SH-SY5Y (cell line): ENCODE data around the gene TRPC1.

Experiments
- GATA2 ChIP-seq: IDR thresholded peaks from 2 replicates; pipeline ENCODE4 v1.6.1; 2011; ENCODE audit warnings: mild to moderate bottlenecking, low read depth, low read length
- GATA3 ChIP-seq: IDR thresholded peaks from 2 replicates; pipeline ENCODE4 v1.6.1; 2011; ENCODE audit warnings: low read depth, mild to moderate bottlenecking, low read length, moderate library complexity

- TF ChIP-seq GATA2: no peak
- no peak for TF ChIP-seq GATA3
Measured at GRCh38 chr3:142694225-142694624, 29.6 kb upstream of the TRPC1 start.
